GM19438 (cell line): Measurements from ENCODE around the gene CCL4.
A peak's percentile ranks its signal among the peaks of the same experiment; 100 is the strongest.

ENCODE experiments used
- ATAC-seq: cut with Tn5 transposase; IDR thresholded peaks from one replicate; pipeline ENCODE4 v1.9.1; 2021; ENCODE audit warnings: low read depth; ENCODE audit not compliant: unreplicated experiment

Gene CCL4

DNA sequence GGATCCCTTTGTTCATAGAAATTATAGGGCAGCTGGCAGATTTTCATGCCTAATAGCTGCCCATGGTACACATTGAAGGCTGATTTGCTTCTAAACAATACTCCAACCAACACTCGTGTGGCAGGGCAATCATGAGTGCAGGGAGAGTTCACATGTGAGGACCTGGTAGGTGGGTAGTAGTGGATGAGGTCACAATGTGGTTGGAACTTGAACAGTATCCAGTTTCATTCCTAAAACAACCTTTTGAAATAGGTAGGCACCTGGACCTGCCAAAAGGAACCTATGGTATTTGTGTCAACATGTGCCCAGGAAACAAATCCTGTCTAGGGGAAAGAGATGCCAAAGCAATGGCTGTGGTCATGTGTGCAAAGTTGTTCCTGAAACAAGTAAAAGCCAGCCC is 32.8 kb downstream of the CCL4 start:
- ATAC-seq = no peak

DNA sequence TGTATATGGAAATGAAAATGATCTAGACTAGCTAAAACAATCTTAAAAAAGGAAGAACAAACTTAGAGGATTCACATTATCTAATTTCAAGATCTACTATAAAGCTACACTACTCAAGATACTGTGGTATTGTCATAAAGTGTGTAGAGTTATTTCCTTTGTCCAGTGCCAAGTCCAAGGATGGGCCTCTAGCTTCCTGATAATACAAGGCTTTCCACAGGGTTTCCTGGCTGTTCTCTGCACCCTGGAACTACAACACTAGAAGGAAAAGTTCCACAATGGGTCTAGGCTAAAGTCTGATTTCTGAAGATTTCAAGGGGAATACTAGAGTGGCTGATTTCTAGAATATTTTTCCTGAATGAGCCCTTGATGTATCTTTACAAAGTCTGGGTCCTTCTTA is 38.6 kb downstream of the CCL4 start:
- no peak for ATAC-seq

DNA sequence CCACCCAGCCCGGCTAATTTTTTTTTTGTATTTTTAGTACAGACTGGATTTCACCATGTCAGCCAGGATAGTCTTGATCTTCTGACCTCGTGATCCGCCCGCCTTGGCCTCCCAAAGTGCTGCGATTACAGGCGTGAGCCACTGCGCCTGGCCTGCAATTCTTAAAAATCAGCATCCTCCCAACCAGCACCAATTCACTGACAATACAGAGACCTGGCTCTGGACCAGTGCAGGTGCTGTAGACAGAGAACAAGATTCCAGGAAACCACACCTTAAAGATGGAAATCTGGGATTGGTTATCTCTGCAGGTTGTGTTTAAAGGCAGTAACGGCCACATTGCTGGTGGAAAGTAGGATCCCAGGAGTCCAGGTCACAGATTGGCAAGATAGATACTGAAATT is 39.2 kb downstream of the CCL4 start:
- no peak for ATAC-seq

DNA sequence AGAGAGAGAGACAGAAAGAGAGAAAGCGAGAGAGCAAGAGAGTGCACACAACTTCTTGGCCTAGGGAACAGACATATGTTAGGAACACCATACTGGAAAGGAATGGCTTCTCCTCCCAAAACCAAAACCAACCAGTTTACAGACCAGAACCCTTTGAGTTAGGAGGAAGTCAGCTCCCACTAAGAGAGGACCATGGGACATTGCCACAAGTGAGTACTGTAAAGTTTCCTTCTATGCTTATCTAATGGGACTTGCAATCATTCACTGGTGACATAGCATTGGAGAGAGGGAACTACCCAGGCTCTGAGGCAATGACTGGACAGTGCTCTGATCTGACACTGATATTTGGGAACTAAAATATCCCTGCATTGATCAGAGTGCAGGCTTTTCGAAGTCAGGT is 40.4 kb downstream of the CCL4 start:
- ATAC-seq = no peak

DNA sequence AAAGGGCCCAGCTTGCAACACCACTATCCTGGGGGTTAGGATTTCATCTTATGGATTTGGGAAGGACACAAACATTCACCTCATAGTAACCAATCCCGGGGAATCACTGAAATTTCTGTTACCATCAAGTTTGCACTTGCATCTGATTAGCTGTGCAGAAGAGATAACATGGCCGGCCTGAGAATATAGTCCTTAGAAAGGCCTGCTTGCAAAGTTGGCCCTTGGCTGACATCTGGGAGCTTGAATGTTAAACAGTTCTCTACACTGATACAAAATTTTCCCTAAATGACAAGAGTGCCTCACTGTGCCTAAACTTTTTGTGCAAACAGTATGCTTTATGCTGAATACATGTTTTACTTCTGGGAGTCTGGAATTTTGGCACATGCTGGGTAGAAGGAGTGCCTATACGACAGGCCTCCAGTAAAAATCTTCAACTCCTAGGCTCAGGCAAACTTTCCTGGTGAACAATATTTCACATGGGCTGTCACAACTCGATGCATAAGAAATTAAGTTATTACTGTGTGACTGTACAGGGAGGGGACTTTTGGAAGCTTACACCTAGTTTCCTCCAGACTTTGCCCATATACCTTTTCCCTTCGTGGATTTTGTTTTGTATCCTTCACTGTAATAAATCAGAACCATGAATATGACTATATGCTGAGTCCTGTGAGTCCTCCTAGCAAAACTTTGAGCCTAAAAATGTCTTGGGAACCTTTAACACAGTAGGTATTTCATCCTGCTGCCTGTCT is 41.5 kb downstream of the CCL4 start:
- no peak for ATAC-seq

DNA sequence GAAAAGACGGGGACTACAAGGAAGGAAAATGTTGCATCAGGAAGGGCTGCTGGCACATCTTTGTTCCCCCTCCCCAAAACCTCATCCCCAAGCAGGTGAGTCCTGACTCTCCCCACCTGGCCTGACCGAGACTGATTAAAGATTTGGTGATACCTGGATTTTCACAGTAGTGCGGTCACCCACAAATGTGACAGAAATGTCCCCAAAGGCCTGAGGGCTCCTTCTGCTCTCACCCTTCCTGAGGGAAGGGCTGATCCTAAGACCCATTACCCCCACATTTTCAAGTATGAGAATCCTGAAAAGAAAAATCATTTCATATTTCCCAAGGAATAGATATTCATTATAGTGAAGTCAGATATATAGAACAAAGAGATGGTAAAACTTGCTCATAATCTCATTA is 44.0 kb downstream of the CCL4 start:
- ATAC-seq = no peak

DNA sequence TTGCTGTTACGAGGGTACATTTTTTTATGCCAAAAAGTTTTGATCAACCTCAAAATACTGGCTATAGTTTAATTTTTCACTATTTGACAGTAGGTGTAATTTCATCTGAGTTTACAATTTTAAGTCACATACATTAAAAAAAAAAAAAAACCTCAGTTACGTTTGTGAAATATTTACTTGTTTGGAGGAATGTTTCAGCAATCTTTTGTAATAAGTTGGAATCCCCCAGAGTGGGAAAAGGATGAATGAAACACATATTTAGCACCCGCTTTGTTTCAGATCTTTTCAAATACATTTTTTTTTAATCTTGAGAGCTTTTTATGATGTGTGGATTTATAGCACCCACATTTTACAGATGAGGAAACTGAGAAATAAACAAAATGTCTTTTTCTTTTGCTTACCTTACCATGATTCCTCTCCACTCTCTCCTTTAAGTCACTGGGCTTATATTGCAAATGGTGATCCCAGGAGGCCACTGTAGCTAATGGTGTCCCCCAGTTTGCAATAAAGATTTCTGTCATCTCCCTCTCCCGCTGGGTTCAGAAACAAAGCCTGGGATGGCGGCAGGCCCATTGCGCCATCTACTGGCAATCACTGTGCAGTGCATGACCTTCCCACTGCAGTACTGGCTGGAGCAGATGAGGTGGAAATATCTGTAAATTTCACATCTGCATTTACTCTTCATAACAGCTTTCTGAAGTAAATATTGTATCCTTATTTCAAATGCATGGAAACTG is 45.1 kb downstream of the CCL4 start:
- peak; percentile 70 for ATAC-seq

DNA sequence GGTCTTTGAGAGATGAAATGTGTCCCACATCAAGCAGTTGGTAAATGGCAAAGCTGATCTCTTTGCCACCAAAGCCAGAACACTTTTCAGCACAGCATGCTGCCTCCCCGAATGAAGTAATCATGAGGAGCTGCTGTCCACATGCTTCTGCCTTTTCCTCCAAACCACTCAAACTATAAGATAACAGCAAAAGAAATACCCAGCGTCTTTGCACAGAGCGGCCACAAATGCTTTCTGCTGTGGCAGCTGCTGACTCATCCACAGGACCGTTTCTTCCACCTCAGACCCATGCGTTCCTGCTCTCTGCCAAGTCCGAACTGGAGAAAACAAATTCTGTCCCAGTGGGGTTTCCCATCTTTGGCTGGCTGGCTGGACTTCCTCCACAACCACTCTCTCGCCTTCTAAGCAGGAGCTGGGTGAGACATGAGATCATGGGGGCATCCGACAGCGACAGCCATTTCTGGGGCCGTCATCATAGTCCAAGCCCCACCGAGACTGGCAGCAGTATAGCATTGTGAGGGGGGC is 45.7 kb downstream of the CCL4 start:
- no peak for ATAC-seq

DNA sequence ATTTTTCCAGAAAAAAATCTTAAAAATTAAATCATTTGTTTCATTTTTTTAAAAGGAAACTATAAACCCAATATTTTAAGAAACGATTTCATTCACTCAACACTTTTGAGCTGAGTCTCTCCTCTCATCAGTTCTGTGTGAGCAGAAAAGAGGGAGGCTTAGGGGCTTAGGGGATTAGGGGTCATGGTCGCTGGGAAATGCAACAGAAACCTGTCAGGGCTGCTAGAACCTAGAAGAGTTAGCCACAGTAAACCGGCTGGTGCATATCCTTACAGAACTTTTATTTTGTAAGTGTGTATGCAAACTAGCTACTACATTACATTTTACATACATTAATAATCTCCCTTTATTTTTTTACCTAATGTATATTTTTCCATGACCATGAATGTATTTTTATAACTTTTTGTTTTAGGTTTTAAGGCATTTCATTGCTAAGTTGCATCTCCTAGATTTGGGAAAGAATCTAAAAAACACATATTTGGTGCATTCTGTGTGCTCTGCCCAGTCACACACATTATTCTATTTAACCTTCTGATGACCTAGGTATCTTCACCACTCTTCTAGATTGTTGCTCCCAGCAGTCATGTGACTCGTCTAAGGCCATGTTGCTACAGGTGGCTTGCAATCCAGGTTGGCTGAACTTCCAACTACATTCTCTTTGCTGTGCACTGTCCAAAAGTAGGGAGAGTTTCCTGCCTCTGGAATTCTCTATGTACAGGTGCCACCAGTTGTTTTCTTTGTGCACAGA is 48.4 kb downstream of the CCL4 start:
- no peak for ATAC-seq

DNA sequence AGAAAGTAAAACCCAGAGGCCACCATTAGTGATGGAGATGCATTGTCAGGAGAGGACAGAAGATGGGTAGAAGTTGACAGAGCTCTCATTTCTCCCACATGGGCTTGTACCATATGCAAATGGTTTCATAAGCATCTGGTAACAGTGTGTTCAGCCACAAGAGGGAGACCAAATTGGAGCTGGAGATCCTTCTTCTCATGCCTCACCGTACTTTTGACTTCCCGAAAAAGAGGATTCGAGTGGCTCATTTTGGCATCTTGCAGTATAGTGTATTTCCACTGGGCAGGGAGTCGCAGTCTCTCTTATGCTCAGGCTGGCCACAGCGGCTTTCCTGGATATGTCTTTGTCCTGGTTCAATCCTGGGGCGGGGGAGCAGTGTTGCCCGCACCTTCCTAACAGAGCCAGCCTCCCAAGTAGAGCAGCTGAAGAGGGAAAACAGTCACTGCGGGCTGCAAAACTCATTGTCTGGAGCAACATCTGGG is 49.1 kb downstream of the CCL4 start:
- no peak for ATAC-seq

DNA sequence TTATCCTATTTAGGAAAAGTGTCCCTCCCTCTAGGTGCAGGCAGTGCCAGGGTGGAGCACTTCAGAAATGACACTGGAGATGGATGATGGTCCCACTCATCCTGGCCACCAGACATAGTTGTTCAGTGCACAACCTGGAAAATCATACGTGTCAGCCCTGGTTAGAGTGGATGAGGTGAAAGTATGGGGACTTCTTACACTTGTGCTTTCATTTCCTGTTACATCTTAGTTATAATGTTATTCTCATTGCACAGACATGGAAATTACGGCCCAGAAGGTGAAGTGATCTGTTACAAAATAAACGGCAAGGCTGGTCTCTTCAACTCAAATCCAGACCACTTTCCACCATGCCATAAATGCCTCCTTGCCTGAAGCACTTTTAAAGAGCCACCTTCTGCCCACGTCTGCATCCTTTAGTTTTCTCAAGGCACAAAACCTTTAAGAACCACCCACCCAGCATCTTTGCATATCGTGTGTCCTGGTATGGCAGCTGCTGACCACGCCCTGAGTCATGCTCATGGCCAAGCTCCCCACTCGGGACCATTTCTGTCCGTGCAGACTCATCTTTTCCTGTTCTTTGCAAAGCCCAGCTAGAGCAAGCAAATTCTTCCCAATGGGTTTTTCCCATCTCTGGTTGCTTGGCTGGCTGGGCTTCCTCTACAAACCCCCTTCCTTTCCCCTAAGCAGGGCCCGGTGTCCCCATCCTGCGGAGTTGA is 50.4 kb downstream of the CCL4 start:
- no peak for ATAC-seq
